GM12892 (cell line): ENCODE data around the gene CD300C.

ENCODE experiments used
- DNase-seq: peaks from one replicate; pipeline ENCODE4 v3.0.0; 2011; ENCODE audit not compliant: insufficient read length
- FAIRE-seq: peaks from 2 replicates; lab custom pipeline; 2011; peaks lifted over from hg19 to GRCh38; lab: Jason Lieb, UNC
- POLR2A ChIP-seq: IDR thresholded peaks from 2 replicates; pipeline ENCODE4 v1.6.1; 2011; ENCODE audit warnings: low read depth, low read length, control low read depth
- POLR2AphosphoS5 ChIP-seq: IDR thresholded peaks from 2 replicates; pipeline ENCODE4 v1.6.1; 2011; ENCODE audit warnings: low read depth, low read length, control low read depth
- TAF1 ChIP-seq: IDR thresholded peaks from 2 replicates; pipeline ENCODE4 v1.6.1; 2011; ENCODE audit warnings: low read depth, mild to moderate bottlenecking, control low read depth, low read length, borderline replicate concordance

CD300C gene

GRCh38 chr17:74555427-74555940, 9.6 kb upstream of the CD300C start:
- no peak for FAIRE-seq
- TF ChIP-seq POLR2A (no peak), POLR2AphosphoS5 (no peak), TAF1 (no peak)
- no peak for DNase-seq

GRCh38 chr17:74554909-74555308, 9.0 kb upstream of the CD300C start:
- DNase-seq (no peak), FAIRE-seq (no peak)
- TF ChIP-seq TAF1 (no peak), POLR2AphosphoS5 (no peak), POLR2A (no peak)

- FAIRE-seq, result no peak
- TF ChIP-seq TAF1, result no peak
- DNase-seq, result no peak
Measured at GRCh38 chr17:74552037-74552436, 6.1 kb upstream of the CD300C start.

GRCh38 chr17:74550602-74551001, 4.7 kb upstream of the CD300C start:
- TF ChIP-seq POLR2AphosphoS5 (no peak), POLR2A (no peak), TAF1 (no peak)
- FAIRE-seq, result no peak
- no peak for DNase-seq

DNA sequence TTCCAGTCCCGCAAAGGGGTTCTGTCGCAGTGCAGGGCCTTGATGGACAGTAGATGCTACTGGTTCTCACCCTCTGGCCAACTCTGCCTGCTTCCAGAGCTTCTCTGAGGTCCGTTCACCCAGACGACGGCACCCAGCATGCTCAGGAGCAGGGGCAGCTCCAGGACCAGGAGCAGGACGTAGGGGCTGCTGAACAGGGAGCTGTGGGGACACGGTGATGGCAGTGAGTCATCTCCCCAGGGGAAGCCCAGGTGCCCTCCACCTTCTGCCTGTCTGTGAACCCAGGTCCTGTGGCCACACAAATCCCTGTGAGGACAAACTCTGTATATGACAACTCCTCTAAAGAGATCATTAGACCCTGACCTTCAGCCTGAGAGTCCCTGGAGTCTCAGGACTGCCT, 3.4 kb upstream of the CD300C start:
- DNase-seq (no peak), FAIRE-seq (no peak)
- TF ChIP-seq TAF1 (no peak), POLR2AphosphoS5 (no peak), POLR2A (no peak)

DNA sequence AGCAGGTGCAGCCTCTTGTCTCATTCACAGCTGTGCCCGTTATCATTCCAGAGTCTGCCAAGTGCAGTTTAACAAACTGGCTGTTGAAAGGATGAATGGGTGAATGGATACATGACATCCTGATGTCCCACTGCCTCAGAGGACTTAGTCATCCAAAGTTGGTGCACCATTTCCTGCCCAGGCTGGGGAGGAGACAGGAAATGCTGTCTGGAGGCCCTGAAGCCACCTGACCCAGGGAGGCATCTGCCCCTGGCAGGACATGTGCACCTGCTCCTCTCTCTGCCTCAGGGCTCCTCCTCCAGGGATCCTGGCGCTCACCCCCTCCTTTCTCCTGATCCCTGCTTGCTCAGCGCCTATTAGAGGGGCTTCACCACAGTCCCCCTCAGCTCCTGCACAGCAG, 1.8 kb upstream of the CD300C start:
- FAIRE-seq (no peak), DNase-seq (no peak)
- TF ChIP-seq TAF1 (no peak), POLR2A (no peak), POLR2AphosphoS5 (no peak)

DNA sequence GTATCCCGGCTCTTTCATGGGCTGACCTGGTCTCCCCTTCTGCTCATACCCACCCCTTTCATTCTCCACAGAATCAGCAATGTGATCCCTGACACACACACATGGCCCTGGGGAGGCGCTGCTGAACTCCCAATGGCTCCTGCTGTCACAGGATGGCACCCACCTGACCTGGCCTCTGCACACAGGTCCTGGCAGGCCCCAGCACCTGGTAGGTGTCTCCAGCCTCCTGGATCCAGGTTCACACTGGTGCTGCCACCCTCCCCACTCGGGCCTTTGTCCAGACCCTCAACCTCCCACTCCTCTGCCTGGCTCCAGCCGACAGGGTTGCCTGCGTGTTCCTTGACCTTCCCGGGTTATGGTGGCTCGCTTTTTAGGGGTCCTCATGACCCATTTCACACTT, 1.3 kb upstream of the CD300C start:
- TF ChIP-seq POLR2AphosphoS5 (no peak), POLR2A (no peak), TAF1 (no peak)
- DNase-seq (no peak), FAIRE-seq (no peak)

DNA sequence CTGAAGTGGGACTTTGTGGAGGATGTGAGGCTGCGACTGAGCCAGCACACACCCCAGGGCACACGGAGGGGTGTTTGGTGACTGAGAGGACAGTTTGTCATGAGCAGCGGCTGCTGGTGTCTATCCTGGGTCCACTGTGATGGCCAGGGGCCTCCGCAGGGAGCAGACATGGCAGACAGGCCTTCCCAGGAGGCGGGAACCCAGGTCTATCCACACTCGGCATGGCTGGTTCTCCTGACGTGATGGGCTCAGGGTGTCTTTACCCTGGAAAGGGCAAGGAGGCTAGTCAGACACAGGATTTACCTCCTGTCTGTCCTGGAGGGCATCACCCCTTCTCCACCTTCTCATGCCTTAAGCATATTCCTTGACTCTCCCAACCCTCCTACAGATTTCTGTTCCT, 671 bp upstream of the CD300C start:
- TF ChIP-seq TAF1, result no peak
- no peak for TF ChIP-seq POLR2A
- TF ChIP-seq POLR2AphosphoS5, result no peak
- DNase-seq (no peak), FAIRE-seq (no peak)

DNA sequence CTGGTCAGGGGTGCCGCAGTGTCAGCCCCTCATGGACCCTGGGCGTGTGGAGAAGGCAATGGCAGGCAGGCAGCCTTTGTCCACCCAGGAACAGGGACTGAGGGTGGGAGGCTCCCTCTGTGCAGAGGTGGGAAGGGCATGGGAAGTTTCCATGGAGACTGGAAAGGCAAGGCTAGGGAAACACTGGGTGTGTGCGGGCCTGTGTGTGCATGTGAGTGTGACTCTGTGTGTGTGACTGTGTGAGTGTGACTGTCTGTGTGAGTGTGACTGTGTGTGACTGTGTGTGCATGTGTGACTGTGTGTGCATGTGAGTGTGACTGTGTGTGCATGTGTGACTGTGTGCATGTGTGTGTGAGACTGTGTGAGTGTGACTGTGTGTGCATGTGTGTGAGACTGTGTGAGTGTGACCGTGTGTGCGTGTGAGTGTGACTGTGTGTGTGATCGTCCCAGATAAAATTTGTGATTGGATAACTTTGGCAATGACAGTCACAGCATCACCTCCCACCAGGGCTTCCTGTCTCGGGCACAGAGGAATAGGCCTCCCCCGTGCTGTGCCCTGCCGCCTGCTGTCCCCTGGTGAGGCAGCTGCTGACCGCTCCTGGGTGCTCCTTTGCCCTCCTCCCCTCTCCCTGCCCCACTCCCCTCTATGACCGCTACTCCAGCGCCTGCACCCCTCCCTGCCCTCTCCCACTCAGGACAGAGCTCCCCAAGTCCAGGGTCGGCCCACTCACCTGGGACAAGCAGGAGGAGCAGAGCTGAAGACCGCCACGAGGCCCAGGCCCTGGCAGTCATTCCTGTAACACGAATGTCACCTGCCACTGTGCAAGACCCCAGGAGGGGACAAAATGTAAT, 698 bp downstream of the CD300C start:
- TF ChIP-seq POLR2A (no peak), TAF1 (no peak), POLR2AphosphoS5 (no peak; the same call in 1 of the 2 replicates)
- DNase-seq (no peak), FAIRE-seq (peak; percentile 17)

GRCh38 chr17:74543891-74544760, 1.8 kb downstream of the CD300C start:
- no peak for TF ChIP-seq POLR2A
- FAIRE-seq, result no peak
- no peak for DNase-seq

DNA sequence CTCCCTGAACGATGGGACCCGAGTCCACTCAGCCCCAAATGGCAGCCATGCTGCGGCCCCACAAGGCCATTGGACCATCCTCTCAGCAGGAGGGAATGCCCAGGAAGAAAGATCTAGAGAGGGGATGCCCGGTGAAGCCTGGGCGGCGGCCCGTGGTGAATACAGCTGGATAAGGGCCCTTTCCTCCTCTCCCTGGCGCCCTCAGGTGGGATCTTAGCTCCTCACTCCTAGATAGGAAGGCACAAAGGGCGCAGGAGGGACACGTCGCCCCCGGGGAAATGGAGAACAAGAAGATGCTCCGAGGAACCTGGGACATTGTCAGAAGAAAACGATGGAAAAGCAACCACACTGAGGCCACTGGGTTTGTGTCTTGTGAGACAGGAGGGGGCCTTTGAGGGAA, 2.5 kb downstream of the CD300C start:
- TF ChIP-seq TAF1 (no peak), POLR2AphosphoS5 (no peak), POLR2A (no peak)
- FAIRE-seq, result no peak
- DNase-seq, result no peak
